GM19099 (cell line): ENCODE results near the gene CEMP1.
A peak's percentile ranks its signal among the peaks of the same experiment; 100 is the strongest.

ENCODE experiments used
- POLR2A ChIP-seq: IDR thresholded peaks from 3 replicates; pipeline ENCODE4 v1.6.1; 2011; ENCODE audit warnings: low read depth; ENCODE audit not compliant: insufficient read length; ENCODE audit errors: extremely low read depth

CEMP1 gene

DNA sequence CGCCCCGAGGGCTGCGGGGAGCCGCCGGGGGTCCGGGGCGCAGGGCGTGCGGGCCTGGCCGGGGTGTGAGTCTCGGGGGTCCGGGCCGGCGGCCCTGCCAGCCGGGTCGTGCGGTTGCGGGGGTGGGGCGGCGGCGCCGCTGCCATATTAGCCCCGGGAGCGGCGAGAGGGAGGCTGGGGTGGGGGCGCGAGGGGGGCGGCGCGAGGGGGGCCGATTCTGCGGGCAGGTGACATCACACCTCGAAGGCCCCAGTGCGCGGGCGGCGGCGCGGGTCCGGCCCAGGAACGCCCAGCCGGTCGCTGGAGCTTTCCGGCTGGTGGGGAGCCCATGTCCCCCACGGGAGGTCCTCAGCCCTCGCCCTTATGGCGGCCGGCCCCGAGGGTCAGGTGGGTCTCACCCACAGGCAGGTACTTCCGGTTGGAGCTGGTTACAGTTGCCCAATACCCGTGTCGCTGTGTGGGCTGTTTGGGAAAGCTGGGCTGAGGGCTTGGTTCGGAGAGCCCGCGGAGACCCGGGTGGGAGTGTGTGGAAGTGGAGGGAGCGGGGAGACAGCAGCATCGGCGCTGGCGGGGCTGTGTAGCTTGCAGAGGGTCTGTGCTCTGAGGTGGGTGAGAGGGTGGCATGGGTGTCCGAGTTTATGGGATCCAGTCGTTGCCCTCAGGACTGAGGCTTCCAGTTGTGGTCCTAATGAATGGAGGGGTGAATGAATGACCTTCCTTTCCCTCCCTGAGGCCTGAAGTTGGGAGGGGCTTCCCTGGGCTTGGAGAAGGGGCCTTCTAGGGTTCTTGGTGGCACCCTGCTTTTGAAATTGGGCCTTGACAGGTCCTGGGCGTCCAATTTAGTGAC lies 16.7 kb downstream of the CEMP1 start:
- TF ChIP-seq POLR2A: no peak

DNA sequence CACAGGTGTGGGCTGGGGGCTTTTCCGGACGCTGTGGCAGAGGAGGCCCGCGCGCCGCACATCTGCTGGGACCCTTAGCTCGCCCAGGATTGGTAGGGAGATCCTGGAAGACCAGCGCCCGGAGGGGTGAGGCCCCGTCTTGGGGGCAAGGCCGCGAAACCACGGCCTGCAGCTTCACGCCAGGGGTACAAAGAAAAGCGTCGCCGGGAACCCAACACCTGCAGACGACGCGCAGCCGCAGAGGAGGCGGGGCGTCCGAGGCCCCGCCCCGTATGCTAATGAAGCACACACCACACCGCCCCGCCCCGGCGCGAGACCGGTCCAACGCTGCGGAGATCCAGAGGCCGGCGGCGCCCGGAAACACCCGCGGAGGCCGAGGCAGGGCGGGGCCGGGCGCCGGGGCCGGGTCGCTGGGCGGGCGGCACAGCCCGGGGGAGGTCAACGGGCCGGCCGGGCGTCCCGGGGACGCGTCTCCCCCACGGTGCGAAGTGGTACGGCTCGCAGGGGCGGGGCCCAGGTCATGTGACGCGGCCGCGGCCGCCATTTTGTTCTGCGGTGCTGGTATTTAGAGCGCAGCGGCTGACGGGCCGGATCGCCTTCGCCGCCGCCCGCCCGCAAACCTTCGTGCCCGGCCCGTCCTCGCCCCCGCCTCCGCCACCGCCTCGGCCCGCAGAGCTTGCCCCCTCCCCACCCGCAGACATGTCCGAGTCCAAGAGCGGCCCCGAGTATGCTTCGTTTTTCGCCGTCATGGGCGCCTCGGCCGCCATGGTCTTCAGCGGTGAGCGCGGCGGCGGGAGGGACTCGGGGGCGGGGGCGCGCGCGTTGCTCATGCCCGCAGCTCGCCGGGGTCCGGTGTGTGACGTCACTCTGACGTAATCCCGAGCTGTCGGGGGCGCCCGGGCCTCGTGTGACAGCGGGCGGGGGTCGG lies 17.5 kb downstream of the CEMP1 start, which contains the start of gene ATP6V0C:
Gene ATP6V0C, plus strand, starts transcription at position 548 of the 928 bp plus-strand sequence. Its CDS starts 152 bp downstream, at position 700.
- TF ChIP-seq POLR2A: peak; percentile 94

- no peak for TF ChIP-seq POLR2A
Observed at GRCh38 chr16:2512735-2513404, 18.3 kb downstream of the CEMP1 start.

GRCh38 chr16:2511996-2512734 lies 19.0 kb downstream of the CEMP1 start:
- no peak for TF ChIP-seq POLR2A

DNA sequence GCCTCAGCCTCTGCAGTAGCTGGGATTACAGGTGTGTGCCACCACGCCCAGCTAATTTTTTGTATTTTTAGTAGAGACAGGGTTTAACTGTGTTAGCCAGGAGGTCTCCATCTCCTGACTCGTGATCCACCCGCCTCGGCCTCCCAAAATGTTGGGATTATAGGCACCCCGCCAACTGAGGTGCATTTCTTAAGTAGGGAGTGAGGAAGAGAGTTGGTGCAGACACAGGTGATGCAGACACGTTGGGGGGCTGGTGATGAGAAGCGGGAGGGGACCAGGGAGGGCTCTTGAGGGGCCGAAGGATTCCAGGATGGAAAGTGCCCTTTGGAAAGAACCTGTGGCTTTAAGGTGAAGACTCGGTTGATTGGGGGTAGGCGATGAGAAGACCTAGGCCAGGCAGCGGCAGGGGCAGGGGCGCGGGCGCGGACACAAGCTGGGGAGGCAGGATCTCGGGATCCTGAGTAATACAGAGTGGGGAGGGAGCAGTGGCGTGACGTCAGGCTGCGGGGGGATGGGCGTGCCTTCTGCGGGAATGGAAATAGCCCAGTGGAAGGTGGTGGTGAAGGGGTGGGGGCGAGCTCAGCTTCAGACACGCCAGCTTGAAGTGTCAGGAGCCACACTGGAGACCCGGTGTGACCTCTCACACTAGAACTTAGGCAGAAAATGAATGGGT lies 19.9 kb downstream of the CEMP1 start:
- no peak for TF ChIP-seq POLR2A

GRCh38 chr16:2508722-2509400 lies 22.3 kb downstream of the CEMP1 start:
- TF ChIP-seq POLR2A: no peak

- TF ChIP-seq POLR2A: no peak
Observed at GRCh38 chr16:2507665-2508064, 23.5 kb downstream of the CEMP1 start.

DNA sequence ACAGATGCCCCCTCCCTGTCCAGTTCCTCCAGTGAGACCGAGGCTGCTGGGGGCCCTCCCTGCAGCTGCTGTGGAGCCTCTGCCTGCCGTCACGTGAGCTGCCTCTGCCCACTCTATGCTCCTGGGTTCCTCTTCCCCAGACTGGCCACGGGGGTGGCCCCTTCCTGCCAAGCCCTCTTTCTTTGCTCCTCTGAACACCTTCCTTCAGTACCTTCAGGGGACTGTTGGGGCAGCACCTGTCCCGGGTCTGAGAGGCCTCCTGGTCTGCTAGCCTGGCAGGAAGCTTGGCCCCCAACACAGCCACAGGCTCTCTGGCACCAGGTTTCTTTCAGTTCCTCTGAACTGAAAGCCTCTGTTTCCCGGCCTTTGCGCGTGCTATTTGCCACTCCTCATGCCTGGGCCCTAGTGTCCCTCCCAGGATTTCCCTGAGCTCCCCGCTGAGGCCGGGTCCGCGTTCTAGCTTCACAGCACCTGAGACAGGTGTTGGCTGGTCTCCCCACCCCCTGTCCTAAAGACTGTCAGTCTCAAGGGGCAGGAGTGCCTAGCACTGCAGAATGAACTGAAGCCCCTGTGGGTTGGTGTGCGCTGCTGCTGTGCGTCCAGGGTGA lies 24.1 kb downstream of the CEMP1 start:
- peak; percentile 31 for TF ChIP-seq POLR2A

- TF ChIP-seq POLR2A: no peak
Observed at GRCh38 chr16:2505695-2506094, 25.5 kb downstream of the CEMP1 start.

DNA sequence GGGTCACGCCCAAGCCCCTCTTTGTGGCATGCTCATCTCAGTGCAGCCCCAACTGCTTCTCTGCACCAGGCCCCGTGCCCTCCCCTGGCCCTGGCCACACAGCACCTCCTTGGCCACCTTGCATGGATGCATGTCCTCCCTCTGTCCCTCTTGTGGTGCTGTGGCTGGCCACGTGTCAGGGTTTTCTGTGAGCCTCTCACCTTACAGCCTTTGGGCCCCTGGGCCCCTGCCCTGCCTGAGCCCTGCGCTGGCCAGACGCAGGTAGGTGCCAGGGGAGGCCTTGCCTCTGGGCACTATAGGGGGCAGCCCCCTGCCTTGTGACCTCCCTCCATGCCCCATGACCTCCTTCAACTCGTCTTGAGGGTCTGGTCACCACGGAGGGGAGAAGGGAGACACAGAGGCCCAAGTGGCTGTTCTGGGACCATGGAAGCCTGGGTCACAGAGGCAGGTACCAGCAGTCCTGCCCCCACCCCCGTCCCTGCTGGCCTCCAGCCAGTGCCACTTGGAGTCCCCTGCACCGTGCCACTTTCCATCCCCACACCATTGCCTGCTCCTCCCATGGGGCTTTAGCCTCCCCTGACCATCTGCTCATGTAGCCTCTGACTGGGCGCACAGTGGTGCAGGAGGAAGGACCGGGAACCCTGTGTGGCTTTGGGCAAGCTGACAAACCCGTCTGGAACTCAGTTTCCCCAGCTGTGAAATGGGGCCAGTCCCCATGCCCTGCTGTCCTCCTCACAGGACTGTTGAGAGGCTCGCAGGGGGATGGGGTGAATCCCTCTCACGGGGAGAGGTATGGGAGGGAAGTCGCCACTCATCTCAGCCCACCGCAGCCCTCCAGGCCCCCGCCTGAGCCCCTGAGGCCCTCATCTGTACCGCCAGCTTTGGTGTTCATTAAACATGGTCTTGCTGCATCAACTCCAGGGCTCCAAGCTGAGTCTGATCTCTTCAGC lies 29.0 kb downstream of the CEMP1 start:
- TF ChIP-seq POLR2A: no peak

DNA sequence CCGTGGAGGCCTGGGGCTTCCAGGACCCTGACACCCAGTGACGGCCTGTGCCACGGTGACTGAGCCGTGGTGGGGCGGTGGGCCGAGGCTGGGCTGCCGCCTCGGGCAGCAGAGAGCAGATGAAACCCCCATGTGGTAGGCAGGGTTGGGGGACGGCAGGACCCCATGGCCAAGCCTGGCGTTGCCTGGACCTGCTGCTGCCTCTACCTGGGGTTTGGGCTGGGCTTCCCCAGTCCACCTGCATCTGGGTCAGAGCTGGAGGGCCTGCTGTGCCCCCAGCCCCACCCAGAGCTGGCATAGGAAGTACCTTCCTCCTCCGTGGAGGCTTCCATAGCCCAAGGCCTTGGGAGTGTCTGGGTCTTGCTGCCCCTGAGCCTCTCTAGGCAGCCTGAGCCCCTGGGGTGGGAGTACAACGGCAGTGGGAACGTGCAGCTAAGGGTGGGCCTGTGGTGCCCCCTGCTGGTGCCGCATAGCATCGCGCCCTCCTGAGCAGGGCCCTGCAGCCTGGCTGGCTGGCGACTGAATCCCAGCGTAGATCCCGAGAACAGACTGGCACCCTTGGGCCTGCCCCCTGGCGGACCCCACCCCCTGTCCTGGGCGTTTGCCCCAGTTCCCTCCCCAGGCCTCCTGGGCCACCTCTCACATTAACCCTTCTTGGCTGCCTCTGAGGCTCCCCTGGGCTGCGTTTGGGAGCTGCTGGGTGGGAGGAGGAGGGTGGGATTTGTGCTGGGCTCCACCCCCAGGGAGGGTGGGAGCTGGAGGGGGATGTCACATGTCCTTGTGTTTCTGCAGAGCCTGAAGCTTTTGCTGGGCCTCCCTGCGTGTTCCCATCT lies 30.1 kb downstream of the CEMP1 start:
- no peak for TF ChIP-seq POLR2A
